ENCODE data around the gene TLX1. TPM values are rescaled to one million over a fixed set of nuclear protein-coding genes. Genes with fewer than 3 reads are reported as not detected.

TLX1 gene
- total RNA-seq, 1 donor: not detected

GRCh38 chr10:101092881-101093354 is 38.2 kb upstream of the TLX1 start:
- Histone ChIP-seq H3K4me1 (ENCODE audit: insufficient read depth, low read length) (peaks cover 15% of the 10 kb centered on the region), H4K20me1 (ENCODE audit: insufficient read depth, low read length) (peaks cover 7% of the 10 kb centered on the region), H3K79me2 (ENCODE audit: insufficient read depth, low read length) (no peaks in the 10 kb centered on the region), H2AFZ (ENCODE audit: low read length) (no peak overlapping the region), H3K27me3 (ENCODE audit: insufficient read depth, low read length) (peaks cover 21% of the 10 kb centered on the region), H3K36me3 (ENCODE audit: insufficient read depth, low read length) (no peaks in the 10 kb centered on the region), H3K9me3 (ENCODE audit: low read depth, low read length) (no peaks in the 10 kb centered on the region), H3K4me2 (ENCODE audit: insufficient read depth, low read length) (no peak overlapping the region), H3K27ac (ENCODE audit: low read depth, low read length) (no peak overlapping the region), H3K4me3 (ENCODE audit: insufficient read depth, low read length) (no peak overlapping the region)
- DNase-seq (ENCODE audit: insufficient read length, low spot score, missing footprints): no peak
- TF ChIP-seq CTCF (IDR thresholded peaks at IDR 0.05; ENCODE audit: extremely low read depth, low read depth, low read length): no peak

- no peak overlapping the region for H3K4me3 ChIP-seq (ENCODE audit: insufficient read depth, low read length)
- peaks cover 13% of the 10 kb centered on the region for H3K27me3 ChIP-seq (ENCODE audit: insufficient read depth, low read length)
- H3K4me2 ChIP-seq (ENCODE audit: insufficient read depth, low read length): no peak overlapping the region
- peaks cover 7% of the 10 kb centered on the region for H4K20me1 ChIP-seq (ENCODE audit: insufficient read depth, low read length)
- H2AFZ ChIP-seq (ENCODE audit: low read length): no peak overlapping the region
- TF ChIP-seq CTCF (IDR thresholded peaks at IDR 0.05; ENCODE audit: extremely low read depth, low read depth, low read length): no peak
- no peaks in the 10 kb centered on the region for H3K9me3 ChIP-seq (ENCODE audit: low read depth, low read length)
- no peaks in the 10 kb centered on the region for H3K36me3 ChIP-seq (ENCODE audit: insufficient read depth, low read length)
- no peaks in the 10 kb centered on the region for H3K79me2 ChIP-seq (ENCODE audit: insufficient read depth, low read length)
- no peak overlapping the region for H3K27ac ChIP-seq (ENCODE audit: low read depth, low read length)
- peaks cover 15% of the 10 kb centered on the region for H3K4me1 ChIP-seq (ENCODE audit: insufficient read depth, low read length)
- DNase-seq (ENCODE audit: insufficient read length, low spot score, missing footprints): peak; percentile 75
Measured at GRCh38 chr10:101094121-101094879, 36.8 kb upstream of the TLX1 start.

GRCh38 chr10:101095004-101095403 is 36.1 kb upstream of the TLX1 start:
- H3K27me3 ChIP-seq (ENCODE audit: insufficient read depth, low read length): peaks cover 18% of the 10 kb centered on the region
- H4K20me1 ChIP-seq (ENCODE audit: insufficient read depth, low read length): peaks cover 7% of the 10 kb centered on the region
- no peak for DNase-seq (ENCODE audit: insufficient read length, low spot score, missing footprints)
- no peak for TF ChIP-seq CTCF (IDR thresholded peaks at IDR 0.05; ENCODE audit: extremely low read depth, low read depth, low read length)
- H3K36me3 ChIP-seq (ENCODE audit: insufficient read depth, low read length): no peaks in the 10 kb centered on the region
- H3K4me2 ChIP-seq (ENCODE audit: insufficient read depth, low read length): no peak overlapping the region
- H2AFZ ChIP-seq (ENCODE audit: low read length): no peak overlapping the region
- H3K4me3 ChIP-seq (ENCODE audit: insufficient read depth, low read length): no peak overlapping the region
- H3K4me1 ChIP-seq (ENCODE audit: insufficient read depth, low read length): peaks cover 15% of the 10 kb centered on the region
- no peaks in the 10 kb centered on the region for H3K9me3 ChIP-seq (ENCODE audit: low read depth, low read length)
- H3K79me2 ChIP-seq (ENCODE audit: insufficient read depth, low read length): no peaks in the 10 kb centered on the region
- H3K27ac ChIP-seq (ENCODE audit: low read depth, low read length): no peak overlapping the region

GRCh38 chr10:101095550-101096213 is 35.4 kb upstream of the TLX1 start:
- Histone ChIP-seq H3K79me2 (ENCODE audit: insufficient read depth, low read length) (no peaks in the 10 kb centered on the region), H3K4me1 (ENCODE audit: insufficient read depth, low read length) (peaks cover 15% of the 10 kb centered on the region), H3K27me3 (ENCODE audit: insufficient read depth, low read length) (peaks cover 20% of the 10 kb centered on the region), H3K27ac (ENCODE audit: low read depth, low read length) (no peak overlapping the region), H3K4me2 (ENCODE audit: insufficient read depth, low read length) (no peak overlapping the region), H3K9me3 (ENCODE audit: low read depth, low read length) (no peaks in the 10 kb centered on the region), H3K36me3 (ENCODE audit: insufficient read depth, low read length) (no peaks in the 10 kb centered on the region), H4K20me1 (ENCODE audit: insufficient read depth, low read length) (peaks cover 7% of the 10 kb centered on the region), H2AFZ (ENCODE audit: low read length) (no peak overlapping the region), H3K4me3 (ENCODE audit: insufficient read depth, low read length) (no peak overlapping the region)
- peak; percentile 89 for TF ChIP-seq CTCF (IDR thresholded peaks at IDR 0.05; ENCODE audit: extremely low read depth, low read depth, low read length)
- peak; percentile 93 for DNase-seq (ENCODE audit: insufficient read length, low spot score, missing footprints)
